Stimulated activated naive CD8-positive, alpha-beta T cell treated with anti-CD3 and anti-CD28 coated beads, Interleukin-15, Interleukin-2, amounts not matched to agents 100 ng/mL and 50 ng/mL, for 24 hours (primary cell): ENCODE measurements around the gene HDGF.

ENCODE experiments used
- H3K27ac Mint-ChIP-seq: one replicate; pipeline ENCODE4 v1.8.0; 2021; ENCODE audit warnings: mild to moderate bottlenecking, mixed read lengths
- H3K27me3 Mint-ChIP-seq: one replicate; pipeline ENCODE4 v1.8.0; 2021; ENCODE audit warnings: mixed read lengths
- H3K36me3 Mint-ChIP-seq: one replicate; pipeline ENCODE4 v1.8.0; 2021; ENCODE audit warnings: low read depth, mixed read lengths
- H3K4me1 Mint-ChIP-seq: one replicate; pipeline ENCODE4 v1.8.0; 2021; ENCODE audit warnings: low read depth, mixed read lengths
- H3K4me3 Mint-ChIP-seq: one replicate; pipeline ENCODE4 v1.8.0; 2021; ENCODE audit warnings: mild to moderate bottlenecking, mixed read lengths
- H3K9me3 Mint-ChIP-seq: one replicate; pipeline ENCODE4 v1.8.0; 2021; ENCODE audit warnings: mixed read lengths

HDGF gene

DNA sequence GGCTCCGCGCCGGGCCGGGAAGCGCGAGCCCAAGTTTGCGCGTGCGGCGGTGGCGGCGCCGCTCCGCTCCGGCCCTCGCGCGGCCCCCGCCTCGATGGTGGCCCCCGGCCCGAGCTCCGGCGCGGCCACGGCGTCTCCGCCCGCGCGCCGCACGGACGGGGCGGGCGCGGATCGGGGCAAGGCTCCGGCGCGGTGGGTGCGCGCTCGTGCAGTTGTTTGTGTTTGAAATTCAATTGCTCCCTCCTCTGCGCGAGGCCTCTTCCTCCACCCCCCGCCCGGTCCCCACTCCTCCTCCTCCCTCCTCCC, at the start of gene HDGF:
Gene HDGF (minus strand): TSS at position 225 of the 306 bp plus-strand sequence. CDS start 246 bp downstream, outside the sequence.
- Mint-ChIP-seq H3K4me3 (peak within 1 kb of the TSS; percentile 97), H3K27ac (peak within 1 kb of the TSS; percentile 97), H3K4me1 (peaks cover 48% of the 10 kb centered on the region), H3K9me3 (no peaks in the 10 kb centered on the region), H3K27me3 (no peaks in the 10 kb centered on the region), H3K36me3 (peaks cover 32% of the 10 kb centered on the region)

DNA sequence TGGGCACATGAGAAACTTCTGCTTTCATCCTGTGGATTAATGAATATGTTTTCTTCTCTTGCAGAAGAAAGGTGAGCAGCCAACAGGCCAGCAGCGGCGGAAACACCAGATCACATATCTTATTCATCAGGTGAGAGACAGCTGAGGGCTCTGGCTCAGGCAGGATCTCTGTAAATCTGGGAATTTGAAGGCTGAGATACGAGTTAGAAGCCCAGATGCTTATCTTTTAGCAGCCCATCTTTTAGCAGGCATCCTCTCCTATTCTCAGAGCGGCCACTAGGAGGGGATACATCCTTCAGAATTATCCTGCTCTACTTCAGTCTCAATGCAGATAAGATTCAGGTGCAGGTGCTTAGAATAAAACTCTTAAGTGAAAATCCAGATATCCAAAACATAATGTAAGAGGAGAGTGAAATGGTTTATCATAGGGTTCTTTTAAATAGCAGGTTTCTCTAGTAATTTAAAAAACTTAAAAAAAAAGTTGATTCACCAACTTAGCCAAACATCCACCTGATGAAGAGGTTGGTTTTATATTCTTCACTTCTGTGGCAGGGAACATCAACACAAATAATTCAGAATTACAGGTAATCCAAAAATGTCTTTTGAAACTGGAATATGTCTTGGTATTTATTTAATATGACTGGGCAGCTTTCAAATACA, 45.9 kb upstream of the HDGF start:
- no peak overlapping the region for H3K4me3 Mint-ChIP-seq
- no peak overlapping the region for H3K27ac Mint-ChIP-seq
- H3K4me1 Mint-ChIP-seq, result peaks cover 17% of the 10 kb centered on the region
- H3K27me3 Mint-ChIP-seq, result no peaks in the 10 kb centered on the region
- H3K36me3 Mint-ChIP-seq, result peaks cover 72% of the 10 kb centered on the region
- H3K9me3 Mint-ChIP-seq, result no peaks in the 10 kb centered on the region

DNA sequence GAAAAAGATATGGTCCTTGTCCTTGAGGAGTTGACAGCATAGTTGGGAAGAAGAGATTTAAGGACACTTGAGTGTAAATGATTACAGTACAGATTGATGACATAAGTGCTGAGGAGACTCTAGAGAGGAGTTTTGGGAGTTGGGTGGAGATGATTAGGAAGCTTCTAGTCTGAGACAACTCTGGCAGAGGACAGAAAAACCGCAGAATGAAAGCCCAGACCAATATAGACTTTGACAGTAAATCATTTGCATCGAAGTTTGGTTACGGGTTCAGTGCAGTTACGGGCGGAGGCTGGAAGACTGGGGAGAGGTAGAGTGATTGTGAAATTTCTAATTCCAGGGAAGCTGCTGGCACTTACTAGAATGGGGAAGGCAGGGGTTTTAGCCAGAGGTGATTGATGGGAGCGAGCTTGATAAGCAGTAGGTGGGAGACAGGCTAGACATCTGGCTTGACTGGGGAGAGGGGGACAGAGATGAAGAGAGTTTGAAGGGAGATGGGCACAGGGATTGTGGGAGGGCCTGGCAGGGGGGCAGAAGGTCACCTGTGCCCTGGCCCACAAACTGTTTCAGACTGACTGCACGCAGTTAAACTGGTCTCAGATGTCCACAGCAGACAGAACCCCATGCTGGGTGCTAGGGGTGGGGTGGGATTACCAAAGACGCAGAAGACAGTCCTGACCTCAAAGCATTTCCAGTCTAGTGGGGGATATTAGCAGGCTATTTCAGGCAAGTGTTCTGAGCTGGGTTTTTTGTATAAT, 45.0 kb upstream of the HDGF start:
- no peaks in the 10 kb centered on the region for H3K9me3 Mint-ChIP-seq
- no peak overlapping the region for H3K4me3 Mint-ChIP-seq
- no peak overlapping the region for H3K27ac Mint-ChIP-seq
- H3K36me3 Mint-ChIP-seq, result peaks cover 78% of the 10 kb centered on the region
- no peaks in the 10 kb centered on the region for H3K27me3 Mint-ChIP-seq
- peaks cover 9% of the 10 kb centered on the region for H3K4me1 Mint-ChIP-seq

DNA sequence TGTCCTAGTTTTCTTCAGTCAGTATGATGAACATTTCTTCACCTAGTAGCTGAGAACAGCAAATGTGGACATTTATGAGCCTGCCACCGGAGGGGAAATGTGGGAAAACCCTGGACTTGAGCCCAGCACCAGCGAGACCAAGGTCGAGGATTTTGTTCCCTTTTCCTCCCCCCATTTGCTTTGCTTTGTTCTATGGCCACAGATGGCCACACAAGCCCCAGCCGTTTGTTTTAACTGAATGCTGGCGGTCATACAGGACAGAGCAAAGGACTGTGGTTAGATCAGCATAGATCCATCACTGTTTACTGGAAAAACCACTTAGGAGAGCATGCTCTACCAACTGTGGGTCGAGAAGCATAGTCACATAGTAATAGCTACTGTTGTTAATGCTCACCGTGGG, 44.3 kb upstream of the HDGF start:
- no peaks in the 10 kb centered on the region for H3K27me3 Mint-ChIP-seq
- H3K4me1 Mint-ChIP-seq, result peaks cover 2% of the 10 kb centered on the region

DNA sequence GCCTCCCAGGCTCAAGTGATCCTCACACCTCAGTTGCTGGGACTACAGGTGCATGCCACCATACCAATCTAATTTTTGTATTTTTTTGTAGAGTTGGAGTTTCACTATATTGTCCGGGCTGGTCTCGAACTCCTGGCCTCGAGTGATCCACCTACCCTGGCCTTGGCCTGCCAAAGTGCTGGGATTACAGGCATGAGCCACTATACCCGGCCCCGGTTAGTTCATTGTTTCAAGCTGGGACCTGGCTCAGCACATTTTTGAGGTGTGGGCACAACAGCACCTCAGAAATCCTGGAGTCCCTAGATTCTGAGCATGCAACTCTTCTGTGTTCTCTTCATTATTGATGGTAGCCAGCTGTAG, 43.9 kb upstream of the HDGF start:
- Mint-ChIP-seq H3K4me3 (no peak overlapping the region), H3K36me3 (peaks cover 79% of the 10 kb centered on the region), H3K27ac (no peak overlapping the region), H3K27me3 (no peaks in the 10 kb centered on the region), H3K9me3 (no peaks in the 10 kb centered on the region), H3K4me1 (no peaks in the 10 kb centered on the region)

More for the DNA sequence above, 44.3 kb upstream of the HDGF start:
- Mint-ChIP-seq H3K4me3 (no peak overlapping the region), H3K27ac (no peak overlapping the region), H3K9me3 (no peaks in the 10 kb centered on the region), H3K36me3 (peaks cover 80% of the 10 kb centered on the region)

DNA sequence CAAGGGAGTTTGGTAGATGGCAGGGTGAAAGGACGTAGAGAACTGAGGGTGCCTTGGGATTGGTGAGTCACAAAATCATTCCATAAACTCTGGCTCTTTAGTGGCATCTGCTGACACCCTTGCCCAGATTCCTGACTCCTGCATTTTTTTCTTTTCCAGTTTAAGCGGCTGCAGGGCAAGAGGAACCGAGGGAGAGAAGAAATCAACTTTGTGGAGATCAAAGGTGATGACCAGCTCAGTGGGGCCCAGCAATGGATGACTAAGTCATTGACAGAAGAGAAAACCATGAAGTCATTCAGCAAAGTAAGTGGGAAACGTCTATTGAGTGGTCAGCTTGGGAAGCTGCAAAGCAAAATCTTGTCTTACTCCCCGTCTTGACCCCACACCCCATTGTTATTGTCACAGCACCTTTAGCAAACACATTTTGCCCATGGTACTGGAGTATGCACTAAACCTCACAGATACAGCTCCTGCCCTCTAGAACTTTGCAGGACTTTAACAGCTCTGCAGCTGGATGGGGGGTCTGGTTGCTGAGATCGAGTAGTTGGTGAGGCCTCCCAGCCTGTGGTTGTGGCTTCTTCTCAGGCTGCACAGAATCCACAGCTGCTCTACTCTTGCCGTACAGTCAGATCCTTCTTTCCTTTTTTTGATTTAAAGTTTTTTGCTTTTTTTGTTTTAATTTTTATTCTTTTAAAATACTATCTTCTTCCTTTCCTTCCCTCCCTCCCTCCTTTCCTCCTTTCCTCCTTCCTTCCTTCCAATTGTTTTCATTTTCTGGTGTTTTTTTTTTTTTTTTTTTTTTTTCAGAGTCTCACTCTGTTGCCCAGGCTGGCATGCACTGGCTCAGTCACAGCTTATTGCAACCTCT, 43.3 kb upstream of the HDGF start:
- H3K4me3 Mint-ChIP-seq, result no peak overlapping the region
- no peaks in the 10 kb centered on the region for H3K27me3 Mint-ChIP-seq
- H3K9me3 Mint-ChIP-seq, result no peaks in the 10 kb centered on the region
- H3K27ac Mint-ChIP-seq, result no peak overlapping the region
- no peaks in the 10 kb centered on the region for H3K4me1 Mint-ChIP-seq
- H3K36me3 Mint-ChIP-seq, result peaks cover 79% of the 10 kb centered on the region

DNA sequence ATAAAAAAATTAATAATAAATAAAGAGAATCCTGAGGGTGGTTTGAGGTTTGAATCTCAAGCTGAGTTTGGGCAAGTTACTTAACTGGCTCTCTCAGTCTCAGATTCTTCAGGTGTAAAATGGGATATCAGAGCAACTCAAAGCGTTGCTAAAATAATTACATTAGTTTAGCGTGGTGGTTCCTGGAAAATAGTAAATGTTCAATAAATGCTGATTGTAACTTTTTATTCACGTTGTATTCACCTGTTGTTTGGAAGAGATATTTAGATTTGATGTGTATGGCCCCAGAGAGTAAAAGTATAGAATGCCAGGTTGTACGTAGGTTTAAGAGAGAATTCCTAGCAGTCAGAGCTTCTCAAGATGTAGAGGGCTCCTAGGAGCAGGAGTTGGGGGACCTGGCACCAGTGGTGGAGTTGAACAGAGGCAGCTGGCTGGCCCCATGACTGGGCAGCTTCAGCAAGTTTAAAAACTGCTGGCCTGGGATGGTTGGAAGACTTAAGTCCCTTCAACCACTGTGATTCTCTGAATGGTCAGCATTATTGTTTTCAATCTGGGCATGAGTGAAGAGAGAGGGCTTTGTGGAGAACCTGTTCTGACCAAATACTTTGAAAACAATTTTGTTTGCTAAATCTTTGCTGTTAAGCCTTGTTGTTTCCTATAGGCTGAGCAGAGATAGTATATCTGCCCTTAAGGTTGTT, 38.3 kb upstream of the HDGF start:
- no peak overlapping the region for H3K4me3 Mint-ChIP-seq
- no peaks in the 10 kb centered on the region for H3K4me1 Mint-ChIP-seq
- peak overlapping the region; percentile 38 for H3K27ac Mint-ChIP-seq
- no peaks in the 10 kb centered on the region for H3K27me3 Mint-ChIP-seq
- peaks cover 73% of the 10 kb centered on the region for H3K36me3 Mint-ChIP-seq
- H3K9me3 Mint-ChIP-seq, result no peaks in the 10 kb centered on the region

DNA sequence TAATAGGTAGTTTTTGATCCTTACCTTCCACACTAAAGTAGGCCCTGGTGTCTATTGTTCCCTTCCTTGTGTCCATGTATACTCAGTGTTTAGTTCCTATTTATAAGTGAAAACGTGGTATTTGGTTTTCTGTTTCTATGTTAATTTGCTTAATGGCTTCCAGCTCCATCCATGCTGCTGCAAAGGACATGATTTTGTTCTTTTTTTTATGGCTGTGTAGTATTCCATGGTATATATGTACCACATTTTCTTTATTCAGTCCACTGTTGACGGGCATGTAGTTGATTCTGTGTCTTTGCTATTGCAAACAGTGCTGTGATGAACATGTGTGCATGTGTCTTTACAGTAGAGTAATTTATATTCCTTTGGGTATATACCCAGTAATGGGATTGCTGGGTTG, 36.7 kb upstream of the HDGF start:
- H3K4me1 Mint-ChIP-seq, result no peaks in the 10 kb centered on the region
- no peak overlapping the region for H3K27ac Mint-ChIP-seq
- no peaks in the 10 kb centered on the region for H3K9me3 Mint-ChIP-seq
- no peaks in the 10 kb centered on the region for H3K27me3 Mint-ChIP-seq
- peaks cover 64% of the 10 kb centered on the region for H3K36me3 Mint-ChIP-seq
- no peak overlapping the region for H3K4me3 Mint-ChIP-seq

DNA sequence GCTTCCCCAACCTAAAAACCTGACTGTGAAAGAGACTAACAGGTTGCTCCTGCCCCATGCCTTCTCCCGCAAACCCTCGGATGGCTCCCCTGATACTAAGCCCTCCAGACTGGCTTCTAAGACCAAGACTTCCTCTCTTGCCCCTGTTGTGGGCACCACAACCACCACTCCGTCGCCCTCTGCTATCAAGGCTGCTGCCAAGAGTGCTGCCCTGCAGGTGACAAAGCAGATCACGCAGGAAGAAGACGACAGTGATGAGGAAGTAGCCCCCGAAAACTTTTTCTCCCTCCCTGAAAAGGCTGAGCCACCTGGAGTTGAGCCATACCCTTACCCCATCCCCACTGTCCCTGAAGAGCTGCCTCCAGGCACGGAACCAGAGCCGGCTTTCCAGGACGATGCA, 35.2 kb upstream of the HDGF start:
- H3K9me3 Mint-ChIP-seq, result no peaks in the 10 kb centered on the region
- H3K27me3 Mint-ChIP-seq, result no peaks in the 10 kb centered on the region
- peaks cover 67% of the 10 kb centered on the region for H3K36me3 Mint-ChIP-seq
- H3K27ac Mint-ChIP-seq, result no peak overlapping the region
- peaks cover 3% of the 10 kb centered on the region for H3K4me1 Mint-ChIP-seq
- H3K4me3 Mint-ChIP-seq, result no peak overlapping the region

DNA sequence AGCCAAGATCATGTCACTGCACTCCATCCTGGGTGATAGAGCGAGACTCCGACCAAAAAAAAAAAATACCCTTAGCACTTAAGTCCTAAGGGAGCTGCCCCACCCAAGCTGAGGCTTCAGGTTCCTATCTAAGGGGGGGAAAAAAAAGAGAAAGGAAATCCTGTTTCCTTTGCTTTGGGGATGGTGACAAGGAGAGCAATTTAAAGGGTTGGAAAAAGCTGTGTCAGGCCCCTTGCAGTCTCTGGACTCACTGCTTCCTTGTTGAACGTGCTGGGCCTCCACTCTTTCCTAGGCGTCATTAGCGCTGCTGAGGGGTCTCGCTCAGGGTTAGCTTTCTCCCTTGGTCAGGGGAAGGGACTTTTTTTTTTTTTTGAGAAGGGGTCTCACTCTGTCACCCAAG, 34.0 kb upstream of the HDGF start:
- Mint-ChIP-seq H3K36me3 (peaks cover 66% of the 10 kb centered on the region), H3K4me1 (peaks cover 11% of the 10 kb centered on the region), H3K9me3 (no peaks in the 10 kb centered on the region), H3K4me3 (no peak overlapping the region), H3K27ac (no peak overlapping the region), H3K27me3 (no peaks in the 10 kb centered on the region)

DNA sequence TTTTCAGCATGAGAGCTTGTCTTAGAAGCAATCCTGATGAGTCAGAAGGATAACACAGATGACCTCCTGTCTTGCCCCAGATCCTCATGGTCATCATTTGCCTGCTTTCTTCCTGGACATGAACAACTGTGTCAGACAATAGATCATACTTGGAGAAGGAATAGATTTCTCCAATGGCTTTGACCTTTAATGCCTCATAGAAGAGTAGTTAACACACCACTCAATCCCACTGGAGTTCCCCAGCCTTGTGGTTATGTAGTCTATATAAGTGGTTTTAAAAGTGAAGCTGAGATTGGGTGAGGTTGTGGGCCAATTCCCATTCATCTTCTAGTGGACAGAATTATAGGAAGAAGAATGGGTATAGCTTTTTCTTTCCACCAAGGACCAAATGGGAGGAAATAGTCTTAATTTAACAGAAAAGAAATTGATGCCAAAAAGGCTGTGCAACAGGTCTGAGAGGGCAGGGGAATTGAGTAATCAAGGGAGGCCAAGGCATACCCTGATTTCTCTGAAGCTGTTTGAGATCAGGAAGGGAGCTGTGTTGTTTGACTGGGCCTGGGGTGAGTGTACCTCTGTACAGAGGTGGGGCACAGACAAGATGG, 30.2 kb upstream of the HDGF start:
- Mint-ChIP-seq H3K9me3 (no peaks in the 10 kb centered on the region), H3K4me3 (no peak overlapping the region), H3K36me3 (peaks cover 45% of the 10 kb centered on the region), H3K4me1 (peaks cover 26% of the 10 kb centered on the region), H3K27me3 (no peaks in the 10 kb centered on the region), H3K27ac (no peak overlapping the region)

DNA sequence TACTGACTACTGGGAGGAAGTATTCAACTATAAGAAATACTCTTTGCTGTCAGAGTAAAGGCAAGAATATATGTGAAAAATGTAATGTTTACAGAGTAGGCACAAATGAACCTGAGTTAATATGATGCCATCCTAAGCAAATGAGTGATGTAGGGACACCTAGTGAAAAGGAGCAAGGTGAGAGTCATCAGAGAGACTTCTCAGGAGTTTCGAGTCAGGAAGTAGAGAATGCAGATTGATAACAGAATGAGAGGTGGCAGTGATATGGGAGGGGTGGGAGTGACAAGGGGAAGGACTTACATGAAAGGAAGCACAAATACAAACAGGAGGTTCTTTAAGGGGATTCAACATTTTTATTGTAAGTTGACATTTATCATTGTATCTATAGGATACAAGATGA, 26.1 kb upstream of the HDGF start:
- peak overlapping the region; percentile 7 for H3K27ac Mint-ChIP-seq
- peaks cover 47% of the 10 kb centered on the region for H3K36me3 Mint-ChIP-seq
- H3K27me3 Mint-ChIP-seq, result no peaks in the 10 kb centered on the region
- H3K4me3 Mint-ChIP-seq, result no peak overlapping the region
- H3K9me3 Mint-ChIP-seq, result no peaks in the 10 kb centered on the region
- peaks cover 55% of the 10 kb centered on the region for H3K4me1 Mint-ChIP-seq

DNA sequence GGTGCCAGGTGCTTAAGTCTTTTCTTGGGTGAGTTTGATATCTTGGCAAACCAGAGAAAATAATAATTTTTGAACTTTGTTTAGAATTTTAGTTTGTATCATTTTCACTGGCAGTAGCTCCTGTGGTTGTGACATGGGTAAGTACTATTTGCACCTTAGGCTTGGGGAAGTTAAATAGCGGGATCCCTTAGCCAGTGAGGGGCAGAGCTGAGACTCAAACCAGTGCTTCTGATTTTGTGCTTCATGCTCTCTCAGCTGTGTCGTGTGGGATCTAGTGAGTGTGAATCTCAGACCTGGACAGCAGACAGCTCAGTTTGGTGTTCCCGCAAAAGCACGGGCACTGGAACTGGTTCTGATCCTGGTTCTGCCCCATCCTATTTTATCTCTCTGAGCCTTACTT, 25.5 kb upstream of the HDGF start:
- H3K36me3 Mint-ChIP-seq, result peaks cover 47% of the 10 kb centered on the region
- H3K27me3 Mint-ChIP-seq, result no peaks in the 10 kb centered on the region
- no peak overlapping the region for H3K4me3 Mint-ChIP-seq
- H3K27ac Mint-ChIP-seq, result no peak overlapping the region
- H3K4me1 Mint-ChIP-seq, result peaks cover 61% of the 10 kb centered on the region
- H3K9me3 Mint-ChIP-seq, result no peaks in the 10 kb centered on the region

DNA sequence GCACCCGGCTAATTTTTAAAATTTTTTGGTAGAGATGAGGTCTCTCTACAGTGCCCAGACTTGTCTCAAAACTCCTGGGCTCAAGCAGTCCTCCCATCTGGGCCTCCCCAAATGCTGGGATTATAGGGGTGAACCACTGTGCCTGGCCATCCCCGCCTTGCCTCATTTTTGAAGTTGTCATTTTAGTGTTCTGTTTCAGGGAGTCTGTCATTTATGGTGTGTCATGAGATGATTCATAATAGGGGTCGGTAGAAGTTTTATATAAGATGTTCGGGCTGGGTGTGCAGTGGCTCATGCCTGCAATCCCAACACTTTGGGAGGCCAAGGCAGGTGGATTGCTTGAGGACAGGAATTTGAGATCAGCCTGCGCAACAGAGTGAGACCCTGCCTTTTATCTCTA, 24.3 kb upstream of the HDGF start:
- no peaks in the 10 kb centered on the region for H3K9me3 Mint-ChIP-seq
- no peak overlapping the region for H3K4me3 Mint-ChIP-seq
- peaks cover 58% of the 10 kb centered on the region for H3K4me1 Mint-ChIP-seq
- no peaks in the 10 kb centered on the region for H3K27me3 Mint-ChIP-seq
- H3K27ac Mint-ChIP-seq, result peak overlapping the region; percentile 43
- peaks cover 43% of the 10 kb centered on the region for H3K36me3 Mint-ChIP-seq
